ENCODE data around the gene EVI5L.
"Not testable (repeated sequence)": the region's sequence is repeated elsewhere in the genome, so short reads cannot be mapped to it uniquely, and the experiment has no call there.

EVI5L gene

GRCh38 chr19:7847664-7848063 is 17.6 kb downstream of the EVI5L start:
- DNase-seq: no peak

GRCh38 chr19:7848779-7849457 is 18.9 kb downstream of the EVI5L start:
- DNase-seq: no peak

GRCh38 chr19:7849631-7849999 is 19.6 kb downstream of the EVI5L start:
- DNase-seq: no peak

GRCh38 chr19:7850000-7850813 is 20.2 kb downstream of the EVI5L start:
- peak in 1 of 3 experiments; percentile 27 for DNase-seq

- DNase-seq: no peak
These were observed 21.1 kb downstream of the EVI5L start for GRCh38 chr19:7850945-7851622.

GRCh38 chr19:7851623-7852500 is 21.8 kb downstream of the EVI5L start:
- no peak for DNase-seq

GRCh38 chr19:7852851-7853769 is 23.1 kb downstream of the EVI5L start:
- DNase-seq: peak; percentile 78 to 97 (median 94)

- DNase-seq: no peak
These were observed 23.7 kb downstream of the EVI5L start for GRCh38 chr19:7853770-7854128.

GRCh38 chr19:7855426-7856108 is 25.5 kb downstream of the EVI5L start:
- DNase-seq: no peak

- DNase-seq: no peak
These were observed 26.1 kb downstream of the EVI5L start for GRCh38 chr19:7856109-7856591.

- DNase-seq: peak in 1 of 3 experiments; percentile 27
These were observed 27.0 kb downstream of the EVI5L start for GRCh38 chr19:7856679-7857663.

GRCh38 chr19:7857727-7858108 is 27.7 kb downstream of the EVI5L start:
- DNase-seq: no peak

- DNase-seq: peak; percentile 4 to 80 (median 73)
These were observed 28.2 kb downstream of the EVI5L start for GRCh38 chr19:7858109-7858770.

- not testable (repeated sequence) for DNase-seq
These were observed 29.1 kb downstream of the EVI5L start for GRCh38 chr19:7859087-7859486.

- no peak for DNase-seq
These were observed 30.1 kb downstream of the EVI5L start for GRCh38 chr19:7859831-7860713.

- no peak for DNase-seq
These were observed 30.9 kb downstream of the EVI5L start for GRCh38 chr19:7860714-7861618.
